Activated T-helper 2 cell treated with anti-CD3 and anti-CD28 coated beads, Interferon-gamma antibody, Interleukin-2, Interleukin-4, amounts not matched to agents 10 μg/mL and 5 μg/mL and 100 μg/mL, durations not matched to agents 14 hours and 24 hours and 36 hours (primary cell): Measurements from ENCODE around the gene RNU6-8. TPM values are rescaled to one million over a fixed set of nuclear protein-coding genes. Genes with fewer than 3 reads are reported as not detected.

Experiments used
- DNase-seq: peaks from one replicate; pipeline ENCODE4 v3.0.0; 2021; ENCODE audit warnings: low spot score
- H3K27ac Mint-ChIP-seq: one replicate; pipeline ENCODE4 v1.8.0; 2021; ENCODE audit warnings: mixed read lengths
- H3K27me3 Mint-ChIP-seq: one replicate; pipeline ENCODE4 v1.8.0; 2021; ENCODE audit warnings: low read depth, mixed read lengths
- H3K36me3 Mint-ChIP-seq: one replicate; pipeline ENCODE4 v1.8.0; 2021; ENCODE audit warnings: low read depth, mixed read lengths
- H3K4me1 Mint-ChIP-seq: one replicate; pipeline ENCODE4 v1.8.0; 2021; ENCODE audit warnings: low read depth, mixed read lengths
- H3K4me3 Mint-ChIP-seq: one replicate; pipeline ENCODE4 v1.8.0; 2021; ENCODE audit warnings: low read depth, mild to moderate bottlenecking, moderate library complexity, mixed read lengths
- H3K9me3 Mint-ChIP-seq: one replicate; pipeline ENCODE4 v1.8.0; 2021; ENCODE audit warnings: mixed read lengths
- intact Hi-C: fragments of 100-400 bp; cut with micrococcal nuclease; formaldehyde crosslinking; loops from one replicate; pipeline ENCODE4 v1.15.1; 2023
- total RNA-seq: library from RNA; stranded (reverse); gene quantifications from 2 replicates; pipeline ENCODE4 v1.2.3, GENCODE V29; 2022

Gene RNU6-8
- not detected in 2 replicates for total RNA-seq

- Mint-ChIP-seq H3K36me3 (no peaks in the 10 kb centered on the region), H3K9me3 (no peaks in the 10 kb centered on the region)
- intact Hi-C loops: loop anchor here (1.0 to 10.0 kb wide), 8 partner anchors 56 to 1176 kb away; partner anchors contain the start of genes AP4S1, DTD2, HECTD1 and NUBPL
These were observed at the start of gene RNU6-8 for GRCh38 chr14:32202998-32203882. Gene RNU6-8, minus strand, starts transcription at chr14:32203269.

GRCh38 chr14:32252030-32252670 is 49.1 kb upstream of the RNU6-8 start:
- Mint-ChIP-seq H3K4me3 (no peak overlapping the region), H3K4me1 (no peaks in the 10 kb centered on the region), H3K27me3 (no peaks in the 10 kb centered on the region), H3K36me3 (no peaks in the 10 kb centered on the region), H3K9me3 (no peaks in the 10 kb centered on the region), H3K27ac (no peak overlapping the region)
- peak; percentile 28 for DNase-seq
- intact Hi-C loops: loop anchor here (1.0 to 2.0 kb wide), 2 partner anchors 179 to 325 kb away; no protein-coding TSS in a partner anchor

More at GRCh38 chr14:32202998-32203882, at the start of gene RNU6-8:
- Mint-ChIP-seq H3K4me3 (peak within 1 kb of the TSS; percentile 88), H3K27me3 (peaks cover 22% of the 10 kb centered on the region), H3K27ac (peak within 1 kb of the TSS; percentile 97), H3K4me1 (peaks cover 39% of the 10 kb centered on the region)
- peak; percentile 80 for DNase-seq

- H3K27me3 Mint-ChIP-seq: no peaks in the 10 kb centered on the region
These were observed 48.5 kb upstream of the RNU6-8 start for GRCh38 chr14:32251530-32251929.

GRCh38 chr14:32250681-32251080 is 47.6 kb upstream of the RNU6-8 start:
- DNase-seq: no peak
- Mint-ChIP-seq H3K27me3 (no peaks in the 10 kb centered on the region), H3K4me1 (no peaks in the 10 kb centered on the region), H3K36me3 (no peaks in the 10 kb centered on the region), H3K9me3 (no peaks in the 10 kb centered on the region), H3K27ac (no peak overlapping the region), H3K4me3 (no peak overlapping the region)
- intact Hi-C loops: no loop called here

More at GRCh38 chr14:32251530-32251929, 48.5 kb upstream of the RNU6-8 start:
- no peak for DNase-seq
- intact Hi-C loops: no loop called here
- Mint-ChIP-seq H3K27ac (no peak overlapping the region), H3K4me1 (no peaks in the 10 kb centered on the region), H3K9me3 (no peaks in the 10 kb centered on the region), H3K36me3 (no peaks in the 10 kb centered on the region), H3K4me3 (no peak overlapping the region)

GRCh38 chr14:32249780-32250179 is 46.7 kb upstream of the RNU6-8 start:
- intact Hi-C loops: no loop called here
- DNase-seq: no peak
- Mint-ChIP-seq H3K4me3 (no peak overlapping the region), H3K4me1 (no peaks in the 10 kb centered on the region), H3K9me3 (no peaks in the 10 kb centered on the region), H3K36me3 (no peaks in the 10 kb centered on the region), H3K27me3 (no peaks in the 10 kb centered on the region), H3K27ac (no peak overlapping the region)

- no peaks in the 10 kb centered on the region for H3K27me3 Mint-ChIP-seq
- no peak overlapping the region for H3K27ac Mint-ChIP-seq
- H3K9me3 Mint-ChIP-seq: no peaks in the 10 kb centered on the region
- H3K36me3 Mint-ChIP-seq: no peaks in the 10 kb centered on the region
- no peak overlapping the region for H3K4me3 Mint-ChIP-seq
- H3K4me1 Mint-ChIP-seq: no peaks in the 10 kb centered on the region
- no peak for DNase-seq
- intact Hi-C loops: no loop called here
These were observed 46.3 kb upstream of the RNU6-8 start for GRCh38 chr14:32249371-32249770.

- intact Hi-C loops: no loop called here
- no peak overlapping the region for H3K4me3 Mint-ChIP-seq
- H3K27me3 Mint-ChIP-seq: no peaks in the 10 kb centered on the region
- DNase-seq: no peak
- H3K4me1 Mint-ChIP-seq: no peaks in the 10 kb centered on the region
- no peaks in the 10 kb centered on the region for H3K36me3 Mint-ChIP-seq
- no peak overlapping the region for H3K27ac Mint-ChIP-seq
- H3K9me3 Mint-ChIP-seq: no peaks in the 10 kb centered on the region
These were observed 43.7 kb upstream of the RNU6-8 start for GRCh38 chr14:32246751-32247150.

- no peak overlapping the region for H3K27ac Mint-ChIP-seq
These were observed 41.3 kb upstream of the RNU6-8 start for GRCh38 chr14:32244404-32244803.

GRCh38 chr14:32233260-32233659 is 30.2 kb upstream of the RNU6-8 start:
- intact Hi-C loops: no loop called here

More at GRCh38 chr14:32244404-32244803, 41.3 kb upstream of the RNU6-8 start:
- DNase-seq: no peak
- no peaks in the 10 kb centered on the region for H3K9me3 Mint-ChIP-seq
- H3K27me3 Mint-ChIP-seq: no peaks in the 10 kb centered on the region
- no peaks in the 10 kb centered on the region for H3K36me3 Mint-ChIP-seq
- H3K4me1 Mint-ChIP-seq: no peaks in the 10 kb centered on the region
- H3K4me3 Mint-ChIP-seq: no peak overlapping the region
- intact Hi-C loops: no loop called here

GRCh38 chr14:32232481-32232880 is 29.4 kb upstream of the RNU6-8 start:
- H3K27me3 Mint-ChIP-seq: peaks cover 9% of the 10 kb centered on the region
- H3K4me3 Mint-ChIP-seq: no peak overlapping the region
- H3K9me3 Mint-ChIP-seq: no peaks in the 10 kb centered on the region
- H3K27ac Mint-ChIP-seq: no peak overlapping the region
- peaks cover 8% of the 10 kb centered on the region for H3K4me1 Mint-ChIP-seq
- intact Hi-C loops: no loop called here
- H3K36me3 Mint-ChIP-seq: no peaks in the 10 kb centered on the region
- DNase-seq: no peak

More at GRCh38 chr14:32233260-32233659, 30.2 kb upstream of the RNU6-8 start:
- H3K27me3 Mint-ChIP-seq: peaks cover 9% of the 10 kb centered on the region
- no peaks in the 10 kb centered on the region for H3K36me3 Mint-ChIP-seq
- no peak overlapping the region for H3K4me3 Mint-ChIP-seq
- H3K9me3 Mint-ChIP-seq: no peaks in the 10 kb centered on the region
- H3K27ac Mint-ChIP-seq: no peak overlapping the region
- DNase-seq: no peak
- H3K4me1 Mint-ChIP-seq: peaks cover 8% of the 10 kb centered on the region

- Mint-ChIP-seq H3K4me3 (no peak overlapping the region), H3K36me3 (no peaks in the 10 kb centered on the region), H3K4me1 (peaks cover 8% of the 10 kb centered on the region), H3K27me3 (peaks cover 7% of the 10 kb centered on the region), H3K9me3 (no peaks in the 10 kb centered on the region), H3K27ac (no peak overlapping the region)
- intact Hi-C loops: no loop called here
- no peak for DNase-seq
These were observed 27.7 kb upstream of the RNU6-8 start for GRCh38 chr14:32230695-32231280.

- Mint-ChIP-seq H3K4me3 (no peak overlapping the region), H3K4me1 (peaks cover 8% of the 10 kb centered on the region), H3K36me3 (no peaks in the 10 kb centered on the region), H3K27ac (no peak overlapping the region), H3K9me3 (no peaks in the 10 kb centered on the region), H3K27me3 (peaks cover 7% of the 10 kb centered on the region)
- no peak for DNase-seq
- intact Hi-C loops: no loop called here
These were observed 27.1 kb upstream of the RNU6-8 start for GRCh38 chr14:32230181-32230580.
